Esophagus muscularis mucosa (tissue), 4 donors: Measurements from ENCODE around the gene STARD7.

Experiments used
- EP300 ChIP-seq: sonication (generic); formaldehyde crosslinking; IDR thresholded peaks from one replicate; pipeline ENCODE4 v1.6.1; 2017; ENCODE audit warnings: antibody characterized with exemption
- POLR2A ChIP-seq: fragments of 450-650 bp; IDR thresholded peaks from one replicate; pipeline ENCODE4 v1.6.1; 2017; ENCODE audit warnings: antibody characterized with exemption, moderate library complexity, mild to moderate bottlenecking, low read depth
- POLR2AphosphoS5 ChIP-seq, 2 donors: sonication (generic); formaldehyde crosslinking; IDR thresholded peaks; one replicate each; pipeline ENCODE4 v1.6.1; 2017; ENCODE audit warnings: antibody characterized with exemption in 2 of 2
- TF ChIP-seq, protein P1 (sequence below), 3 experiments: fragments of 200-600 bp in 2 of 3; fragments of 450-650 bp in 1 of 3; sonication (generic) in 2 of 3; IDR thresholded peaks; one replicate each; pipeline ENCODE4 v1.5.1; 2017 to 2019; ENCODE audit warnings: antibody characterized with exemption in 3 of 3, mild to moderate bottlenecking in 2 of 3, moderate library complexity in 1 of 3

DNA sequence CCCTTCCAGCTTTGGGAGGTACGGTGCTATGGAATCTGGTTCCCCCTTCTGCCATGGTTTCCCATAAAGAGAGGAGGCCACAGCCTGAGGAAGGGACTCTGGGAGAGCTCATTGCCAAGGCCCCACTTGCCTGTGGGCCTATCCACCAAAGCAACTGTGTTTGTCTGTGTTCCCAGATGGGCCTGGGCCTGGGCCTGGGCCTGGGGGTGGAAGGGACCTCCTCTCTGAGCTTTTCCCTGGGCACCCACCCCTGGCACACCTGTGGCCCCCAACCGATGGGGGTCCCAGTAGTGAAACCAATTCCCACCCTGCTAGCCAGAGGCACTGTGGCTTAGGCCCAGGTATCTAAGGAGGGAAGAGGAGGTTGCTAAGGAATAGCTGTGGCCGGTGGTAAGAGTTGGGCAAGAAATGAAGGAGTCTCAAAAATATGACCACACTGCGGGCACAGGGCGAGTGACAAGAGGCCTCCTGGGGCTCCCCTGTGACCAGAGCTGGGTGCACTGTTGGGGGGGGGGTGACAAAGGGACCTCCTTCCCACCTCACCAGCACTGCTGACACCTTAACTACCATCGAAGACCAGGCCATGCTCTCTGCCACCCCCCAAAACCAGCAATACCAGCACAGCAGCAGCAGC is 58.5 kb downstream of the STARD7 start:
- TF ChIP-seq, protein P1, sequence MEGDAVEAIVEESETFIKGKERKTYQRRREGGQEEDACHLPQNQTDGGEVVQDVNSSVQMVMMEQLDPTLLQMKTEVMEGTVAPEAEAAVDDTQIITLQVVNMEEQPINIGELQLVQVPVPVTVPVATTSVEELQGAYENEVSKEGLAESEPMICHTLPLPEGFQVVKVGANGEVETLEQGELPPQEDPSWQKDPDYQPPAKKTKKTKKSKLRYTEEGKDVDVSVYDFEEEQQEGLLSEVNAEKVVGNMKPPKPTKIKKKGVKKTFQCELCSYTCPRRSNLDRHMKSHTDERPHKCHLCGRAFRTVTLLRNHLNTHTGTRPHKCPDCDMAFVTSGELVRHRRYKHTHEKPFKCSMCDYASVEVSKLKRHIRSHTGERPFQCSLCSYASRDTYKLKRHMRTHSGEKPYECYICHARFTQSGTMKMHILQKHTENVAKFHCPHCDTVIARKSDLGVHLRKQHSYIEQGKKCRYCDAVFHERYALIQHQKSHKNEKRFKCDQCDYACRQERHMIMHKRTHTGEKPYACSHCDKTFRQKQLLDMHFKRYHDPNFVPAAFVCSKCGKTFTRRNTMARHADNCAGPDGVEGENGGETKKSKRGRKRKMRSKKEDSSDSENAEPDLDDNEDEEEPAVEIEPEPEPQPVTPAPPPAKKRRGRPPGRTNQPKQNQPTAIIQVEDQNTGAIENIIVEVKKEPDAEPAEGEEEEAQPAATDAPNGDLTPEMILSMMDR (IDR thresholded peaks at IDR 0.05): no peak
- no peak for TF ChIP-seq POLR2AphosphoS5 (IDR thresholded peaks at IDR 0.05)
- TF ChIP-seq POLR2A: no peak
- TF ChIP-seq EP300: no peak
